Adrenal gland (tissue), 12 donors: ENCODE data around the gene BTBD7. TPM values are rescaled to one million over a fixed set of nuclear protein-coding genes. Genes with fewer than 3 reads are reported as not detected.

ENCODE experiments used
- DNase-seq, 7 donors: peaks; one replicate each; pipeline ENCODE4 v3.0.0-alpha.2; 2019 to 2020
- H3K27ac ChIP-seq, 5 donors: fragments of 200-600 bp; sonication (generic) in 4 of 5; 1 replicate in 3 of 5; 2 replicates in 2 of 5; pipeline versions ENCODE4 v1.5.1 to v1.8.0; 2016 to 2020; ENCODE audit warnings: mild to moderate bottlenecking in 1 of 5
- H3K27me3 ChIP-seq: fragments of 200-600 bp; 2 replicates; pipeline ENCODE4 v1.8.0; 2021
- H3K36me3 ChIP-seq, 2 donors: fragments of 200-600 bp; replicated peaks in 1 of 2; 1 replicate in 1 of 2; 2 replicates in 1 of 2; pipeline versions ENCODE4 v1.5.1 to v1.8.0; 2018 to 2022
- H3K4me1 ChIP-seq, 2 donors: fragments of 200-600 bp; replicated peaks in 1 of 2; 1 replicate in 1 of 2; 2 replicates in 1 of 2; pipeline versions ENCODE4 v1.5.1 to v1.8.0; 2018 to 2021
- H3K4me3 ChIP-seq, 4 donors: fragments of 200-600 bp; sonication (generic) in 3 of 4; one replicate each; pipeline ENCODE4 v1.5.1; 2016 to 2018
- H3K9me3 ChIP-seq, 3 donors: fragments of 200-600 bp; sonication (generic) in 1 of 3; replicated peaks in 1 of 3; 1 replicate in 2 of 3; 2 replicates in 1 of 3; pipeline versions ENCODE4 v1.5.1 to v1.8.0; 2016 to 2021
- CTCF ChIP-seq, 6 experiments: fragments of 450-650 bp in 4 of 6; fragments of 200-600 bp in 2 of 6; sonication (generic) in 1 of 6; IDR thresholded peaks; 1 replicate in 5 of 6; 2 replicates in 1 of 6; pipeline versions ENCODE4 v1.5.1 to v1.8.0; 2016 to 2021; ENCODE audit warnings: antibody characterized with exemption in 6 of 6, mild to moderate bottlenecking in 2 of 6, moderate library complexity in 1 of 6
- POLR2A ChIP-seq, 2 donors: fragments of 450-650 bp; IDR thresholded peaks; one replicate each; pipeline ENCODE4 v1.6.1; 2017; ENCODE audit warnings: antibody characterized with exemption in 2 of 2, mild to moderate bottlenecking in 2 of 2, moderate library complexity in 1 of 2
- WGBS, 4 donors: extraction: QIAGEN DNeasy Blood & Tissue Kit in 2 of 4; methylation state at CpG; one replicate each; pipeline versions ENCODE4 v1.1.5 to v1.1.7; 2013 to 2017; 5-methylcytosine and 5-hydroxymethylcytosine counted together
- intact Hi-C, 2 donors: fragments of 100-400 bp; cut with DNase I; formaldehyde crosslinking; loops; one replicate each; pipeline versions ENCODE4 v1.14.1 to v1.15.0; 2022 to 2023
- polyA plus RNA-seq, 3 donors: library from polyadenylated mRNA; stranded (reverse); fragments of 200-250 nt in 2 of 3; fragments of 350-450 nt in 1 of 3; fragmentation: Illumina TruSeq in 1 of 3; extraction: RNeasy Lipid Tissue Mini Kit (QIAGEN cat#74804) in 1 of 3; gene quantifications; one replicate each; pipeline ENCODE4 v1.2.3, GENCODE V29; 2013 to 2014
- total RNA-seq, 9 donors: library from RNA; depleted of rRNA in 4 of 9; stranded (reverse); fragments of >200 nt in 4 of 9; fragments of 120-200 nt in 1 of 9; fragmentation: NEBNext Ultra II Directional in 1 of 9; extraction: Animal tissue kit (Norgen Biotek cat#: 25700) in 1 of 9; gene quantifications; one replicate each; pipeline versions ENCODE4 v1.1.0 to v1.2.4, GENCODE V29; 2013 to 2023
- donor health status: healthy with polysubstance abuse.
- donor health status: Bipolar disorder and iron deficiency.
- donor health status: DM: yes; HTN: yes; CAD: no.
- donor health status: DM: no; HTN: no; CAD: no.
- donor health status: DM: no; HTN: no; CAD: no.
- donor health status: DM: yes; HTN: yes; CAD: no.

The BTBD7 gene
- total and polyA plus RNA-seq, 12 donors = 7.4 to 41.0 (median 17.4) TPM

GRCh38 chr14:93320489-93320888 lies 12.3 kb downstream of the BTBD7 start:
- TF ChIP-seq CTCF (IDR thresholded peaks at IDR 0.05) = no peak
- TF ChIP-seq POLR2A (IDR thresholded peaks at IDR 0.05) = no peak
- no peak for DNase-seq
- intact Hi-C loops = no loop called here
- no peaks in the 10 kb centered on the region for H3K9me3 ChIP-seq
- H3K27ac ChIP-seq = no peak overlapping the region
- no peaks in the 10 kb centered on the region for H3K27me3 ChIP-seq
- peaks cover 7 to 57% of the 10 kb centered on the region in 2 donors for H3K4me1 ChIP-seq
- no peaks in the 10 kb centered on the region for H3K36me3 ChIP-seq
- H3K4me3 ChIP-seq = no peak overlapping the region

- H3K4me1 ChIP-seq = peaks cover 7 to 57% of the 10 kb centered on the region in 2 donors
- DNase-seq = no peak
- no peaks in the 10 kb centered on the region for H3K36me3 ChIP-seq
- WGBS, 4 donors = 57 to 68% (median 65%) methylated on average over 1 of the region's 1 CpG
- no peaks in the 10 kb centered on the region for H3K27me3 ChIP-seq
- TF ChIP-seq POLR2A (IDR thresholded peaks at IDR 0.05) = no peak
- TF ChIP-seq CTCF (IDR thresholded peaks at IDR 0.05) = no peak
- no peaks in the 10 kb centered on the region for H3K9me3 ChIP-seq
- intact Hi-C loops = no loop called here
- no peak overlapping the region for H3K27ac ChIP-seq
- H3K4me3 ChIP-seq = no peak overlapping the region
Observed at GRCh38 chr14:93319958-93320357, 12.9 kb downstream of the BTBD7 start.

GRCh38 chr14:93319494-93319893 lies 13.3 kb downstream of the BTBD7 start:
- Histone ChIP-seq H3K27ac (no peak overlapping the region), H3K27me3 (no peaks in the 10 kb centered on the region), H3K4me3 (no peak overlapping the region), H3K36me3 (no peaks in the 10 kb centered on the region), H3K4me1 (peaks cover 7 to 55% of the 10 kb centered on the region in 2 donors), H3K9me3 (no peaks in the 10 kb centered on the region)
- TF ChIP-seq POLR2A (IDR thresholded peaks at IDR 0.05) (no peak), CTCF (IDR thresholded peaks at IDR 0.05) (no peak)
- DNase-seq = no peak
- WGBS, 4 donors = 85 to 95% (median 91%) methylated on average over 2 of the region's 2 CpGs
- intact Hi-C loops = no loop called here

GRCh38 chr14:93318927-93319326 lies 13.9 kb downstream of the BTBD7 start:
- DNase-seq = no peak
- H3K4me1 ChIP-seq = peaks cover 7 to 50% of the 10 kb centered on the region in 2 donors

More at GRCh38 chr14:93318927-93319326, 13.9 kb downstream of the BTBD7 start:
- H3K36me3 ChIP-seq = no peaks in the 10 kb centered on the region
- no peak for TF ChIP-seq POLR2A (IDR thresholded peaks at IDR 0.05)
- no peak for TF ChIP-seq CTCF (IDR thresholded peaks at IDR 0.05)
- WGBS, 4 donors = 86 to 90% (median 87%) methylated on average over 5 of the region's 5 CpGs
- H3K27me3 ChIP-seq = no peaks in the 10 kb centered on the region
- H3K4me3 ChIP-seq = no peak overlapping the region
- intact Hi-C loops = no loop called here
- no peaks in the 10 kb centered on the region for H3K9me3 ChIP-seq
- H3K27ac ChIP-seq = no peak overlapping the region
